HG03354 (cell line): ENCODE measurements around the gene MTOR.

Experiments used
- ATAC-seq: cut with Tn5 transposase; IDR thresholded peaks from one replicate; pipeline ENCODE4 v1.9.1; 2021; ENCODE audit warnings: mild to moderate bottlenecking; ENCODE audit not compliant: unreplicated experiment, poor library complexity, severe bottlenecking

The MTOR gene

DNA sequence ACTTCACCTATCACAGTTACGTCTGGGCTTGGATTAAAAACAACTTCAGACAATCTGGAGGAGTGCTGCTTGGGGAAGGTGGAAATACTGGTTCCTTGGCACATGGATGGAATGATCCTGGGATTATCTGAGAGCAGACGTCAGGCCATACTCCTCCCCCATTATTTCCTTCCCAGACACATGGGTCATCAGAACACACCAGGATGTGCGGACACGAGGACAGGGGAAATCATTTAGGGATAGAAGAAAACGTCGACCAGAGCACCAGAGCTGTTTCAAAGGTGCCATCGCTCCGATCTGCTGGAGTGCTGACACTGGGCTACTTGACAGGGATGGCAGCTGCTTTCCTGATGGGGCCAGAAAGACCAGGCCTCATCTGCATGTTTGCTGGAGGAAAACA, 105.0 kb downstream of the MTOR start:
- ATAC-seq, result no peak

DNA sequence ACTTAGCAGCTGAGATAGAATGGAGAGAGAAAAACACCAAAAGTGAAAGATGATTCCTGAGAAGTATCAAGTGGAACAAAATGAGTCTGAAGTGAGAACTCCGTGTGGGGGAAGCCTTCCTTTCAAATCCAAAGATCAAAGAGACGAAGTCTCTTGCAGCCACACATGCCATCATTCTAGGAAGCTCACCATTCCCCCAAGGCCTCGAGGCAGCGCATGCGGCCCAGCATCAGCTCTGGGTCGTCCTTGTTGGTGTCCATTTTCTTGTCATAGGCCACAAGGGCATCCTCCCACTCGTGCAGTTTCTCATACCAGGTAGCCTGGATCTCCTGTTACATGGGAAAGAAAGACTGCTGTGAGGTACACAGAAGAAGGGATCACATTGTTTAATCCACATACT, 105.4 kb downstream of the MTOR start:
- no peak for ATAC-seq

DNA sequence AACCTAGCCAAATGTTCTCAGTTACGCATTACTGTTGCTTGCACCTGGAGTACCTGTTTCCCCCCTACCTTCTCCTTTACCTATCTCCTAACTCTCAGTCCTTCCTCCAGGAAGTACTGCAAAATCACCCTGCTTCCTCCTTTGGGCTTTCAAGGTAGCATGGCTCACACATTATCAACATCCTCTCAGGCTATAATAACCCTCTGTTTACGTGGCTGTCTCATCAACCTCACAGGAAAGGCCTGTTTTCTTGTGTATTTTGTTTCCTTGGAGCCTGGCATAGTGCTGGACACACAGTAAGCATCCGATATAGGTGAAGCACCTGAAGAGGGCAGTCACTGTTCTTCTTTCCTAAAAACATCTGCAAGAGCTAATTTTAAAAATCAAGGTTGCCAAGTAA, 105.9 kb downstream of the MTOR start:
- no peak for ATAC-seq

GRCh38 chr1:11153184-11153583, 109.2 kb downstream of the MTOR start:
- ATAC-seq, result no peak

DNA sequence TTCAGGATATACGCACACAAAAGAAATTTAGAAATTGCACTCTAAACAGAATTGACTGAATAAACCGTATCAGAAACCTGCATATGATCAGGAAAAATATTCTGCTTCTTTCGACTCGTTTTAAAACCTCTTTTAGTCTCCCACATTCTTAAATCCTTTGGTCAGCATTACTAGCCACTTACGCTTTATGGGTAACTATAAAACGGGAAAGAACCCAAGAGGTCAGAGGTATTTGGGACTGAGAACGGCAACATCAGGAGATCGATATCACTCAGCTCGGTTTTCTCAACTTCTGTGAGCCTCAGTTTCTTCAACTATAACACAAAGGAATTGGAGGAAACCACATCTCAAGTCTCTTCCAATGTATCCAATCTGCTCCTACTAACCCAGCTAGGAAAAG, 109.6 kb downstream of the MTOR start:
- no peak for ATAC-seq

DNA sequence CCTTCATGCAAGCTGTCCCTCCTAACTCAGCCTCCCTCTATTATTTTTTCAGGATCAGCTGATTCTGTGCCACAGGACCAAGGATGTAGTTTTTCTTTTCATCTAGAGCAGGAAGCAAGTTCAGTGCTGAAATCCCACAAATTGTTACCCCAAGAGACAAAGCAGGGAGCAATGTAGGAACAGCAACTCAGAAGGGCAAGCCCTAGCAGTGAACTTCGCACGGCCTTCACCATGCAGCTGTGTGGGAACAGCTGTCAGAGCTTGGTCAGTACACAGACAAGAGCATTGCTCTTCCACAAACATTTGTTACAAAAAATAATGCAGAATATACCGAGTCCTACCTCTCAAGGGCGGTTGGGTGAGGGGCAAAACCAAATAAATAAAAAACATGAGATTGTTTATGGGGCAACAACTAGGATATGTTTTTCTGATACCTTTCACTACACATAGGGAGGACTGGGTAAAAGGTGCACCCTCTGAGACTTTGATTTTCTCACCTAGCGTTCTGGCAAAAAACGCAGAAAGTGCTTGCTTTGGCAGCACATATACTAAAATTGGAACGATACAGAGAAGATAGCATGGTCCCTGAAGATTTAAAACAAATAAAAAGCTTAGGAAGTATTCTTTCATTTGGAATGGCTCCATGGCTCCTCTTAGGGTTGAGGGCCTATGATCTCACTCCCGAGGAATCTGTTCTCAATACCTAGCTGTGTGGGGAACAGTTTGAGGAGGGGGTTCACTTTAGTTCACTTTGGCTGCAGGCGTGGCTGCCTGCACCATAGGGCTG, 110.3 kb downstream of the MTOR start:
- ATAC-seq, result no peak

- ATAC-seq, result no peak
Observed at GRCh38 chr1:11151114-11151513, 111.2 kb downstream of the MTOR start.

GRCh38 chr1:11150326-11150725, 112.0 kb downstream of the MTOR start:
- ATAC-seq, result no peak

- ATAC-seq, result no peak
Observed at GRCh38 chr1:11147197-11147770, 115.1 kb downstream of the MTOR start.

GRCh38 chr1:11145741-11146140, 116.6 kb downstream of the MTOR start:
- no peak for ATAC-seq

DNA sequence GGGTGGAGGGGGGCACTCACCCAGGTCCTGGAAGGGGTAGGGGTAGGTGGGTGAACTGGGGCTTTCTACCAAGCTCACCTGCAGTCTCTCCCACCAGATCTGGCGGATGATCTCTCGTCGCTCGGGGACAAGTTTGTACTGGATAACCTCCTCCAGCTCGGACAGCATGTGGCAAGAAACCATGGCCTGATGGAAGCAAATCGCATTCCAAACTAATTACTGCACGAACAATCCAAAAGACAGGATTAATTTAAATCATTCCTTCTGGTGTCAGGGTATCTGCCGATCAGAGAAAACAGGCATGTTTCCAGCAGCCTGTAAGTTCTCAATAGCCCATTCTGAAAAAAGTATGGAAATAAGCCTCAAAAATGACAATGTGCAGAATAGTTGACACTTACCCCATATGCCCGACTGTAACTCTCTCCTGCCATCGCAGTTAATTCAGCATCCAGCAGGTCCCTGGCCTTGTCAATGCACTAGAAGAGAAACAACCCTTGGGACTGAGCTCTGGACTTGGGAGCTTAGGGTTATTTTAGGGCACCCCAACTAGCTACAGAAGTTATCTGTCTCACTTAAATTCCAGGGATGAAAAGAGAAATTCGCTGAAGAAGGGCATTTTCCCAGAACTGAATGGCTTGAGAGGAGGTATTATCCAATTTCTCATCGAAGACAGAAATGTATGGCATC, 117.6 kb downstream of the MTOR start:
- ATAC-seq, result no peak

DNA sequence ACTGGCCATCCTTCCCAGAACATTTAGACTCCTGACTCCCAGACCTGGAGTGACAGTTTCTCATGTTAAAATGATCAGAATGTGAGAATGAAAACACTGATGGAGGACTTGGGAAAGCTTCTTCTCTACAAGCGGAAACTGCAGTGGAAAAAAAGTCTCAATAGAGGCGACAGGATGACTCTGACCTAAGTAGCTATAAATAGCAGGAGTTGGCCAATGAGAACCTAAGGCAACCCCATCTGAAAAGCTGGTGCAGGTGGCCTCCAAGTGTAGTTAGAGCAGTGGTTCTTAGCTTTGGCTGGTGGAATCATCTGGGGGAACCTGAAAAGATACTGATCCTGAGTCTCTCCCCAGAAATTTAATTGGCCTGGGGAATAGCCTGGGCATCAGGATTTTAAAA, 118.4 kb downstream of the MTOR start:
- no peak for ATAC-seq

GRCh38 chr1:11143401-11143800, 119.0 kb downstream of the MTOR start:
- no peak for ATAC-seq

- no peak for ATAC-seq
Observed at GRCh38 chr1:11142618-11143391, 119.5 kb downstream of the MTOR start.

DNA sequence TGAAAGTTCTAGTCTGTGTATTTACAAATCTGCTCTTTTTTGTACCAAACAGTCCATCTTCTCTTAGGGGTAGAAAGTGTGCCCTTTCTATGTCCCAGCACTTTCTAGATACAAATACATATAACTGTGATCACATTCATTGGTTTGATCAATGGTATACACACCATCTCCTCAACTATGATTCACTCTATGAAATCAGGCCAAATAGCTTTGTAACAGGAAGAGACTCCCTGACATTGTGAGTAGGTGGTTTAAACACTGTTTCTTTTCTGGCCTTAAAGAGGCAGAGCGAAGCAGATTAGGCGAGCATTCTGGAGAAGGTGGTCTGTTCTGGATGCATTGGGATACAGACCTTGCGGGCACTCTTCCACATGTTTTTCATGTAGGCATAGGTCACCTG, 123.4 kb downstream of the MTOR start:
- no peak for ATAC-seq

DNA sequence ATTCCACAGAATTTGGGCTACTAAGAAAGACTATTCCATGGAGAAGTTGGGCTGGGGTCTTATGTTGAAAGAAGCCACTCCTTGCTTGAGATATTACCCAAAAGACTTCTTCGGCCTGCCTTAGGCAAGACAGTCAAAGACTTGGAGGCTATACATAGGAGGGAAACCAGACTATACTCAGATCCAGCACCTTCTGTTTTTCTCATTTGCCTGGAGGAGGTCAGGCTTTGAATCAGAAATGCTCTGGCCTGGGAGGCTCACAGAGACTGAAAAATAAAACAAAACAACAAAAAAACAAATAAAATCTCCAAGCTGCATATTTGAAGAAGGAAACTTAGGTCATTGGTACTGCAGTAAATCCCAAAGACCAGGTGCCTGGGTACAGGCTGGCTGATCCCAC, 124.3 kb downstream of the MTOR start:
- ATAC-seq, result no peak

GRCh38 chr1:11134898-11135266, 127.5 kb downstream of the MTOR start:
- ATAC-seq, result no peak

DNA sequence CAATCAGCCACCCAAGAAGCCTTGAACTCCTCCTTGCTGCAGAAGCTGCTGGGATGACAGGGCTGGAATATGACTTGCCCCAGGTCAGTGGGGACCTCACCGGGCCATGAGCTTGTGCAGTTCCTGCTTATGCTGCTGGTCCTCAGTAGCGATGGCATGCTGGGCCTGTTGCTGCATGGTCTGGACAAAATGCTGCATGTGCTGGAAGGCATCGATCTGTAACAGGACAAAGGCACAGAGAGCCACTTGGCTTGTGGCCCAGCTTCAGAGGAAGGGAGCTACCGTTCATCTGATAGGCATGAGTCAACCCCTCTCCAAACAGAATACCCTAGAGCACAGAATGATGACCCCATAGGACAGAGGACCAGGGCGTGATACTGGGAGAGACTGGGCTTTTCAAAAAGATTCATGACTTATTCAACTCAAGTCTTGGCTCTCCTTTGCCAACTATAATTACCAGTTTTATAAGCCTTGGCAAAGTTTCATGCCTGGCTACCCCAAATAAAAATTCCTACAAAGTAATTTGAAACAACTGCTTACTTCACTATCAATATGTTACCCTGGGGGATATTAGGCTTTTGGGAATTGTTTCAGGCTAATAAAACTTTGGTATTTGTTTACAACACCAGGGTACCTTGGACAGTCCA, 128.0 kb downstream of the MTOR start:
- ATAC-seq, result no peak

DNA sequence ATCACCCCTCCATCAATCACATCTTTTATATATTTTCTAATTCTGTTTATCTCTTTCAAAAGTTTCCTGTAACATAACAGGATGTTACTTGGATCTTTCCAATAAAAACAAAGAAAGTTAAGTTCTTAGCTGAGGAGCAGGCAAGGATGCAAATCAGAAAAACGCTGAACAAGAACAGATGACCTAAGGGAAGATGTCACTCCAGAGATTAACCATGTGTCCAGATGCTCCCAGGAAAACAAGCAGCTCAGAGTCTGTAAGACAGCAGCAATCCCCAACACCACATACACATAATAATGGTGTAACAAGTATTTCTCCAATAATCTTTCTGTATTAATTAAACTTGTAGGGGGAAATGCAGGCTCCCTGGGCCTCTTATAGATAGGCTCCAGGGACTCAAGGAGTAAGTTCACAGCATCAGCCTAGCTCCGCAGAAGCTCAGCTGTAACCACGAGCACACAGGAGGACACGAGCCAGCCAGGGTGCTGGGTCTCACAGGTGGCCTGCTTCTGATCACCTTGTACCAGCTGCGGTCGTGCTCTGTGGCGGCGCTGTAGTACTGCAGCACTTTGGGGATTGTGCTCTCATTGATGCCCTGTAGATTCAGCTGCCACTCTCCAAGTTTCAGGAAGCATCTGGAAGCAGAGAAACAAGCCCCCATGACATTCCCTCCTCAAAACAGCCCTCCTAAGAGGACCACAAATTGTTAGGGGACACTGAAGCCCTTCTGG, 129.6 kb downstream of the MTOR start:
- ATAC-seq, result no peak
